HEK293 (cell line): ENCODE results near the gene JPH2.

ENCODE experiments used
- CTCF ChIP-seq: fragments of 450-650 bp; formaldehyde crosslinking; IDR thresholded peaks from 2 replicates; pipeline ENCODE4 v1.5.1; 2016; ENCODE audit warnings: missing biosample characterization, missing genetic modification characterization
- ZFP41 ChIP-seq: fragments of 450-650 bp; formaldehyde crosslinking; IDR thresholded peaks from 2 replicates; pipeline ENCODE4 v1.5.1; 2016; ENCODE audit warnings: missing biosample characterization, missing genetic modification characterization, borderline replicate concordance
- TF ChIP-seq, protein P1 (sequence below): fragments of 450-650 bp; formaldehyde crosslinking; IDR thresholded peaks from 2 replicates; pipeline ENCODE4 v1.5.1; 2016; ENCODE audit warnings: missing biosample characterization, missing genetic modification characterization

- TF ChIP-seq, protein P1, sequence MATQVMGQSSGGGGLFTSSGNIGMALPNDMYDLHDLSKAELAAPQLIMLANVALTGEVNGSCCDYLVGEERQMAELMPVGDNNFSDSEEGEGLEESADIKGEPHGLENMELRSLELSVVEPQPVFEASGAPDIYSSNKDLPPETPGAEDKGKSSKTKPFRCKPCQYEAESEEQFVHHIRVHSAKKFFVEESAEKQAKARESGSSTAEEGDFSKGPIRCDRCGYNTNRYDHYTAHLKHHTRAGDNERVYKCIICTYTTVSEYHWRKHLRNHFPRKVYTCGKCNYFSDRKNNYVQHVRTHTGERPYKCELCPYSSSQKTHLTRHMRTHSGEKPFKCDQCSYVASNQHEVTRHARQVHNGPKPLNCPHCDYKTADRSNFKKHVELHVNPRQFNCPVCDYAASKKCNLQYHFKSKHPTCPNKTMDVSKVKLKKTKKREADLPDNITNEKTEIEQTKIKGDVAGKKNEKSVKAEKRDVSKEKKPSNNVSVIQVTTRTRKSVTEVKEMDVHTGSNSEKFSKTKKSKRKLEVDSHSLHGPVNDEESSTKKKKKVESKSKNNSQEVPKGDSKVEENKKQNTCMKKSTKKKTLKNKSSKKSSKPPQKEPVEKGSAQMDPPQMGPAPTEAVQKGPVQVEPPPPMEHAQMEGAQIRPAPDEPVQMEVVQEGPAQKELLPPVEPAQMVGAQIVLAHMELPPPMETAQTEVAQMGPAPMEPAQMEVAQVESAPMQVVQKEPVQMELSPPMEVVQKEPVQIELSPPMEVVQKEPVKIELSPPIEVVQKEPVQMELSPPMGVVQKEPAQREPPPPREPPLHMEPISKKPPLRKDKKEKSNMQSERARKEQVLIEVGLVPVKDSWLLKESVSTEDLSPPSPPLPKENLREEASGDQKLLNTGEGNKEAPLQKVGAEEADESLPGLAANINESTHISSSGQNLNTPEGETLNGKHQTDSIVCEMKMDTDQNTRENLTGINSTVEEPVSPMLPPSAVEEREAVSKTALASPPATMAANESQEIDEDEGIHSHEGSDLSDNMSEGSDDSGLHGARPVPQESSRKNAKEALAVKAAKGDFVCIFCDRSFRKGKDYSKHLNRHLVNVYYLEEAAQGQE (tag by site-specific recombination) = no peak
- TF ChIP-seq ZFP41 (tag by site-specific recombination) = no peak
- no peak for TF ChIP-seq CTCF (tag by site-specific recombination)
Measured at GRCh38 chr20:44204156-44204831, 17.3 kb upstream of the JPH2 start.
